ENCODE results near the gene DESI1.
"Not testable (repeated sequence)": the region's sequence is repeated elsewhere in the genome, so short reads cannot be mapped to it uniquely, and the experiment has no call there.

The DESI1 gene

DNA sequence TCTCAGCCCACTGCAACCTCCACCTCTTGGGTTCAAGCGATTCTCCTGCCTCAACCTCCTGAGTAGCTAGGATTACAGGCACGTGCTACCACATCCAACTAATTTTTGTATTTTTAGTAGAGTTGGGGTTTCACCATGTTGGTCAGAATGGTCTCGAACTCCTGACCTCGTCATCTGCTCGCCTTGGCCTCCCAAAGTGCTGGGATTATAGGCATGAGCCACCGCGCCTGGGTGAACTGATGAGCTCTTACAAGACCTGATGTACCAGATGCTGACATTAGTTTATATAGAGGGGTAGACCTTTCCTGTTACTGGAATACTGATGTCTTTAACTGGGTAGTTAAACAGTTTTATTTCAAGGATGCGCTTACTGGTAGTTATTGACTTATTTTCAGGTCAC is 13.8 kb upstream of the DESI1 start:
- DNase-seq (ENCODE audit: low read depth): not testable (repeated sequence)

DNA sequence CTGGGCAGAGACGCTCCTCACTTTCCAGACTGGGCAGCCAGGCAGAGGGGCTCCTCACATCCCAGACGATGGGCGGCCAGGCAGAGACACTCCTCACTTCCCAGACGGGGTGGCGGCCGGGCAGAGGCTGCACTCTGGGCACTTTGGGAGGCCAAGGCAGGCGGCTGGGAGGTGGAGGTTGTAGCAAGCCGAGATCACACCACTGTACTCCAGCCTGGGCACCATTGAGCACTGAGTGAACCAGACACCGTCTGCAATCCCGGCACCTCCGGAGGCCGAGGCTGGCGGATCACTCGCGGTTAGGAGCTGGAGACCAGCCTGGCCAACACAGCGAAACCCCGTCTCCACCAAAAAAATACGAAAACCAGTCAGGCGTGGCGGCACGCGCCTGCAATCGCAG is 10.8 kb upstream of the DESI1 start:
- DNase-seq (ENCODE audit: low read depth): not testable (repeated sequence)

DNA sequence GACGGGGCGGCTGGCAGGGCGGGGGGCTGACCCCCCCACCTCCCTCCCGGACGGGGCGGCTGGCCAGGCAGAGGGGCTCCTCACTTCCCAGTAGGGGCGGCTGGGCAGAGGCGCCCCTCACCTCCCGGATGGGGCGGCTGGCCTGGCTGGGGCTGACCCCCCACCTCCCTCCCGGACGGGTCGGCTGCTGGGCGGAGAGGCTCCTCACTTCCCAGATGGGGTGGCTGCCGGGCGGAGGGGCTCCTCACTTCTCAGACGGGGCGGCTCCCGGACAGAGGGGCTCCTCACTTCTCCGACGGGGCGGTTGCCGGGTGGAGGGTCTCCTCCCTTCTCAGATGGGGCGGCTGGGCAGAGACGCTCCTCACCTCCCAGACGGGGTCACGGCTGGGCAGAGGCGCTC is 10.3 kb upstream of the DESI1 start:
- DNase-seq (ENCODE audit: low read depth): not testable (repeated sequence)

DNA sequence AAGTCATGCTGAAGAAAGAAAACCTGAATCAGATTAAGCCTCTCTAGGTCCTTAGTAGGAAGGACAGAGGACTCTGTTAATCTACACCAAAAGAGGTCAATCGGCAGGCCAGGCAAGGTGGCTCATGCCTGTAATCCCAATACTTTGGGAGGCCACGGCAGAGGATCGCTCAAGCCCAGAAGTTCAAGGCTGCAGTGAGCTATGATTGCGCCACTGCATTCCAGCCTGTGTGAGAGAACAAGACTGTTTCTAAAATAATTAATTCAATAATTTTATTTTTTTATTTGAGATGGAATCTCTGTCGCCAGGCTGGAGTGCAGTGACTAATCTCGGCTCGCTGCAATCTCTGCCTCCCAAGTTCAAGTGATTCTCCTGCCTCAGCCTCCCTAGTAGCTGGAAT is 4.7 kb upstream of the DESI1 start:
- no peak for DNase-seq (ENCODE audit: low read depth)

DNA sequence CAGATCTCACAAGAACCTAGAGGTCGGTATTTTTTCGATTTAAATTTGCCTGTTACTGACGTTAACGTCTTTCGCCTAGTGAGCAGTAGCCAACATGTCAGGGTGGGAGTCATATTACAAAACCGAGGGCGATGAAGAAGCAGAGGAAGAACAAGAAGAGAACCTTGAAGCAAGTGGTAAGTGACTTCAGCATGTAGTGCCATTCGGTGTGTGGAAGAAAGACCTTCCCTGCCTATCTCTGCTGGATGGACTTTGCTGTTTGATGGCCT is 1.0 kb upstream of the DESI1 start:
- no peak for DNase-seq (ENCODE audit: low read depth)

DNA sequence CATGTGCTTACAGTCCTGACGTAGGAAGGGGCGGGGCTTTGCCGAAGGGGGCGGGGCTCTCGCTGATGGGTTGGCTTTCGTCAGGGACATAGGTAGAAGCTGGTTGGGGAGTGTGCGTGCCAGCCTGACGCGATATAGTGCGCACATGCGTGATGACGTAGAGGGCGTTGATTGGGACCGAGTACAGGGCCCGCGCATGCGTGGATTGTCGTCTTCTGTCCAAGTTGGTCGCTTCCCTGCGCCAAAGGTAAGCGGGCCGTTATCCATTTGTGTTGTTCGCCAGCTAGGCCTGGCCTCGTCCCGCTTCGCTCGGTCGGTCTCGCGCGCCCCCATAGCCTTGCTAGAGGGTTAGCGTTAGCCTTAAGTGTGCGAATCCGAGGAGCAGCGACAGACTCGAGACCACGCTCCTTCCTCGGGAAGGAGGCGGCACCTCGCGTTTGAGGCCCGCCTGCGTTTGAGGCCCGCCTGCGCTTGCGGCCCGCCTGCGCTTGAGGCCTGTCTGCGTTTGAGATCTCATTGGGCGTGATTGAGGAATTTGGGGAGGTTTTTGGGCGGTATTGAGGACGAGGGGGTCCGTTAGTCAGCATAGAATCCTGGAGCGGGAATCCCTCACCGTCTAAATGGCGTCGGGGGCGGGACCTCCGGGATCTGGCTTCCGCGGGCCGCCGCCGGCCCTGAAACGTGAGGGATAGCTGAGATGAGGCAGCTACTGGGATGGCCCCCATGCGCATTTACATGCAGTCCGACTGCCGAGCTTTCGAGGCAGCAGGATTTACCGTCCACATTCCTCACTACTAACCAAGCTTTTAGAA is 462 bp upstream of the DESI1 start, which contains the start of gene XRCC6:
XRCC6 (plus strand) TSS at position 197 of the 812 bp plus-strand sequence. CDS start 710 bp downstream, outside the sequence.
- DNase-seq (ENCODE audit: low read depth): peak; percentile 93

DNA sequence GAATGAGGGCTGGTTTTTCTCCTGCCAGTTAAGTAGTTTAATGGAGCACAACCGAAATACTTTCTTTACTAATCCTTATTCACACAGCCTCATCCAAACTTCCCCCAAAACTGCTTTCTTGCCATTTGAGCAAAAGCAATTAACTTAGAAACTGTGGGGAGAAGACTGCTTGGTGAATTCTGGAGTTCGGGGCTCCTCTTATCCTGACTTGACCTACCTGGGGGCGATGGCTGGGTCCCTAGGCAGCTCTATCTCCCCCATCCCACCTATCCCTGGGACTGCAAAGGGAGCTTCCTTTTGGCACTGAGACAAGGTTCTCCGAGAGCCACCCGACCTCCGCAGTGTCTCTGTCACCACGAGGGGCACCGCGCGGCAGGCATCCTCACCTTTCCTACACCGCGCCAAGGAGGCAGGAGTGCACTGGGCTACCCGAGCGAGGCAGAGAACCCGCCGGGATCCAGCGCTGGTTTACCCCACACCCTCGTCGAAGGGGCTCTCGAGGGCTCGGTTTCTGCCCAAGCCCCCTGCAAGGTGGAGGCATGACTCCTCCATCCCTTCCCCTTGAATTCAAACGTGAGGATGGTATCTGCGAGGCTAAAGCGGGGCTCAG is 759 bp downstream of the DESI1 start:
- no peak for DNase-seq (ENCODE audit: low read depth)

DNA sequence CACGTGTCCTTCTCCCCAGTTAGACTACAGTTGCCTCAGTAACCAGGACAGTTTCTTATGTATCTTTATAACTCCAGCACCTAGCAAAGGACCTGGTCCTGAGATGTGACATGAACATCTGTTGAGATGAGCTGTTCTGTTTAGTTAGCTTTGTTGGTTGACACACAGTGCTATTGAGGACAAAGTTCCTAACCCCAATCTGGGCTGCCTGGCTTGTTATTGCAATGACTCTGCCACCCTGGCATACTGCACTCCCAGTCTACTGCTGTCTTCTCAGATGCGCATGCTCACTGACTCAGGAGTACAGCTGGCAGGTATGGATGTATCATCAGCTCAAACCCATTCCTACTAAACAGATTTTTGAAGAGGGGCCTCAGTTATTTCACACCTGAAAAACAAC is 7.4 kb downstream of the DESI1 start:
- DNase-seq (ENCODE audit: low read depth): no peak

DNA sequence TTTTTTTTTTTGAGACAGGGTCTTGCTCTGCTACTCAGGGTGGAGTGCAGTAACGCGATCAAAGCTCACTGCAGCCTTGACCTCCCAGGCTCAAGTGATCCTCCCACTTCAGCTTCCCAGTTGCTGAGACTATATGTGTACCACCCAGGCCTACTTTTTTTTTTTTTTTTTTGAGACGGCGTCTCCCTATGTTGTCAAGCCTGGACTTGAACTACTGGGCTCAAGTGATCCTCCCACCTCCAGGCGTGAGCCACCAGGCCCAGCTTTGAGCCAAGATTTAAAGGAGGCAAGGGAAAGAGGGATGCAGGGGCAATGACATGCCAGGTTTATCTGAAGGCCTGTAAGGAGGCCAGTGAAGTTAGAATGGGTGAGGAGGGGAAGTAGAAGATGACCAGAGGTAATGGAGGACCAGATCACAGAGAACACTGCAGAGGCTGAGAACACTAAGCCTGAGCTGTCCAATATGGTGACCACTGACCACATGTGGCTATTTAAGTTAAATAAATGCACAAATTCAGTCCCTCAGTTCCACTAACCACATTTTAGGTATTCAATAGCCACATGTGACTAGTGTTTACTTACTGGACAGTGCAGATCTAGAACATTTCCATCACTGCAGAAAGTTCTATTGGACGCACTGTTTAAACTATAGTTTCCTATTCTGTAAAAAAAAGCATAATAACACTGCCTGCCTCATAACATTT is 8.1 kb downstream of the DESI1 start:
- DNase-seq (ENCODE audit: low read depth): no peak

DNA sequence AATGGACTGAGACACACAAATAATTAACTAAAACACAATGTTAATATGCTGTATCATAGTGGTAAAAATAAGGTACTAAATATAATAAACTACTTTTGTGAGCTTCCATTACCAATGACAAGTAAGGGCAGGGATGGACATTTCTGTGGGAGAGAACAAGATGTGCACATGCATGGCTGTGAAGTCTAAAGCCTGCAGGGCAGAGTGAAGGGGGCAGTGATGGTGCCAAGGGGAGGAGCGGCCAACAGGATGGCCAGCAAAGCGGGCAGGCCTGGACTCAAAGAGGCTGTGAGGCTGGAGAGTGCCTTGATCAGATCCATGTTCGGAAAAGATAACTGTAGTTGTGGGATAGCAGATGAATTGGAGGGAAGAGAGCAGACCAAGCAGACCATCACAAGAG is 12.5 kb downstream of the DESI1 start:
- DNase-seq (ENCODE audit: low read depth): no peak

DNA sequence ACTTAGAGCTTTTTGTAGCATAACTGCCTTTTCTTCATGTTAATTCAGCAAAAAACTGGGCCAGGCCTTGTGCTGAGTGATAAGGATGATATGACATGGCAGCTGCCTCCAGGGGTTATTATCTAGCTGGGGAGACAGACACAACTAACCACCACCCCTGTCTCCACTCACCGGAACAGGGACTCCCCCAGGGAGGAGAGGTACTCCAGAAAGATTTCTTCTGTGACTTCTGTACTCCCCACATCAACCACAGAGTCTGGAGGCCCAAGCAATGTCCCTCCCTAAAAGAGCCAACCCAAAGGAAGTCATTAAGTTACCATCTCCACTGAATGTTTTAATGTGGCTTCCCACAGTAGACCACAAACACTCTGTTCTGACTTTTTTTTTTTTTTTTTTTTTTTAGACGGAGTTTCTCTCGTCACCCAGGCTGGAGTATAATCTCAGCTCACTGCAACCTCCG is 16.9 kb downstream of the DESI1 start:
- DNase-seq (ENCODE audit: low read depth): no peak

DNA sequence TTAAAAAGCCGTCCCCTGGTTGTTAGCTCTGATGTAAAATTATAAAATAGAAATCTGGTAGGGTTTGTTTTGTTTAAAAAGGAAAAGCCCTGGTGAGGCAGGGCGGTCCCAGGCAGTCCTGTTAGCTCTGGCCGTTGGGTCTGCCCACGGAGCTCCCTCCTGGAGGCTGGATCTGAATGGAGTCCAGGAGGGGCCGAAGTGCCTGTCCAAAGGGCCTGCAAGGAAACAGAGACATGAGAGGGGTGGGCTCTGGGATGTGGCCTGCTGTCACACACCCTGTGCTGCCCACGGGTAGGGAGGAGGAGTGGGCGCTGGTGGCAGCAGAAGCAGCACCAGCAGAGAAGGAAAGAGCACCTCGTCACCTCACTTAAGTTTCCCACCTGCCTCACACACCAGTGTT is 19.9 kb downstream of the DESI1 start:
- DNase-seq (ENCODE audit: low read depth): no peak

DNA sequence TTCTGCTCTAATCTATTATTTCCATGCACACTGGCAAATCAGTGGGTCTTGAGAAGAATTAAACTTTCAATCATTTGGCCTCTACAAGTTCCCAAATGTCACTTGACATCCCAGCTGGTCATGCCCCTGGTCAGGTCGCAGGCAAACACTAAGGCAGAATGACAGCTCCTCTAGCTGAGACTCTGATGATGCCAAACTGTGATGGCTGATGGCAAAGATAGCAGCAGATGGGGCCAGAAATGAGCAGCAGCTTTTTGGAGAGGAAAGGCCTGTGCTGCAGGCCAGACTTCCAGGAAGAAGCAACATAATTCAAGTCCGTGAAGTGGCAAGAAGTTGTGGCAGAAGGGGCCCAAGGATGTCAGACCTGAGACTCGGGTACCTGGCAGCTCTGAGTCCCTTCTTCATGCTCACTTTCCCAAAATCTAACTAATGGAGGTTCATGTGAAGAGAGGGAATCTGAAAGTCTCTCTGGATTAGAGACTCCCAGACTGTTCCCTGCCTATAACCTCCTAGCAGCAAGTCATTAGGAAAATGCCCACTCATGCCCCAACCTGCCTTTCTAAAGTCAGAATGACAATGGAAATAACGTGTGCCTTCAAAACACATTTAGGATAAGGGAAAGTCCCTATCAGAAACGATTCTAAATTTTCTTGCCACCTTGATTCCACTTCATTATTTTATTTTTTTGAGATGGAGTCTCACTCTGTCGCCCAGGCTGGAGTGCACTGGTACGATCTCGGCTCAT is 21.8 kb downstream of the DESI1 start:
- no peak for DNase-seq (ENCODE audit: low read depth)

DNA sequence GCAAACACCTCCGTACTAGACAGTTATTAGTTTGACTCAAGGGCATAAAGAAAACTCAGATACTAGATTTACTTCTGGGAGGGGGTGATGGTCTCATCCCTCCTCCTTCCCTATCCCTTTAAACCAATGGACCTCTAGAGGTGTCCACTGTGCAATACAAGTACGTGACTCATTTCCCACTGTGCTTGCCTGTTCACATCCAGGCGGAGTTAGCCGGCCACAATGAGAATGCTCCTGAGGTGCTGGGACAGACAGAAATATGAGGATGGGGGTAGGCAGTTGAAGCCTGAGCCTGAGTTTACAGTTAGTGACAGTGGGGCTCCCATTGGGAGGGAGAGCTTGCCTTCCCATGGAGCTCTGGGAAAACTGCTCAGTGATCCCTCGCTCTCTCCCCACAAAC is 22.8 kb downstream of the DESI1 start:
- DNase-seq (ENCODE audit: low read depth): no peak

DNA sequence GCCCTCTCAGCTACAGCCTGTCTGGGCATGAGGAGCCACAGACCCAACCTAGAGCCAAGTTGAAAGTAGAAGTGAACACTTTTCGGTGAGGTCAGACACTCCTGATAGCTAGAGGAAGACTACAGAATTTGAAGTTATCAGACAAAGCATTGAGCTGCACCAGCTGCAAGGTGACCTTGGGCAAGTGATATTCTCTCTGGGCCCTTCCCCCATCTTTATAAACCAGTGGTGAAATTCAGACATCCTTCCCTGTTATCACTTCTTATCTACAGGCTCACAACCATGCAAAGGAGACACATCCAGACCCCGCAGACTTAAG is 23.2 kb downstream of the DESI1 start:
- DNase-seq (ENCODE audit: low read depth): no peak

DNA sequence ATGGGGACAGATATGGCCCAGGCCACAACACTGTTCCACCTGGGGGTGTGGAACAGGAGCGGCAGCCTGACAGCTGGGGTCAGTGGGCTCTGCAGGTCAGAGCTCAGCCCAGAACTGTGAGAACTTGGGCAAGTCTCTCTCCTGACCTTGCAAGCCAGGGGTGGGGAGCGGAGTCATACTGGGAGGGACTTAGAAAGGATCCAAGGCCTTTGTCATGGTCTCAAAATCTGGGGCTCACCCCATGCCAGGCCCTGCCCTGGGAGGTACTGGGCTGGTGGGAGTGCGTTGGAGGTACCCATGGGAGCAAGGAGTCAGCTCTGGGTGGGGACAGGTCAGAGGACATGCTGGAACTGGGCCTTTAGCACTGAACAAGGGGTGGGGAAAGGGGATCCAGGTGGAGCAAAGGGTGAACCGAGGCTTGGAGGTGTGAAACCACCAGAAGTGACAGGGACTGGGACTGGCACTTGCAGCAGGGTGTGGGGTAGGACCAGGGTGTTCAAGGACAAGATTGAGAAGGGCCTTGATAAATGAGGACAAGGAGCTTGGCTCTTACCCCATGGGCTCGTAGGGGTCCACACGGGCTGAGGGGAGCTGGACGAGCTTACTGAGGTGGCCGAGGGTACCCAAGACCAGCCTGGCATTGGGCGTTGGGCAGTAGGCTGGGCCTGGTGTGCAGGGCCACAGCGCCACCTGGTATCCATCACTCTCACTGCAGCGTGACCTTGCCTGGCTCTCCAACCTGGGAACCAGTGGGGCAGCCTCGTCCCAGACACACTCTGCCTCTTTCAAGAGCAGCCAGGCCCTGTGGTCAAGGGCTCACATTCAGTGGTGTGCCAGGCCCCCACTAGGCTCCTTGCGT is 23.8 kb downstream of the DESI1 start:
- no peak for DNase-seq (ENCODE audit: low read depth)

DNA sequence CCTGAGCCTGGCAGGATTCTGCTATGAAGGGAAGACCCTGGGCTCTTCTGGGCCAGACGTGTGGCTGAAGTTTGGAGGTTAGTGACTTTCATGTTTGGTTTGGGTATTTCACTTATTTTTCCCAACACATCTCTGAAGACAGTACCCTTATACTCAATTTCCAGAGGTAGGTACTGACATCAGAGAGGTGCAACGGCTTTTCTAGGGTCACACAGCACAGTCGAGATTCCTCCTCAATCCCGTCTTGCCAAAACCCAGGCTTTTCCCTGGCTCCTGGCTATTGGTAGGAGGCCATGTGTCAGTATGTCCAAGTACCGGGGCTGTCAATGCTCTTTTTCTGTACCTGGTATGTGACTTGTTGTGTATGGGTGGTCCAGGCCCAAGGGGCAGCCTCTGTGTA is 25.1 kb downstream of the DESI1 start:
- DNase-seq (ENCODE audit: low read depth): no peak

DNA sequence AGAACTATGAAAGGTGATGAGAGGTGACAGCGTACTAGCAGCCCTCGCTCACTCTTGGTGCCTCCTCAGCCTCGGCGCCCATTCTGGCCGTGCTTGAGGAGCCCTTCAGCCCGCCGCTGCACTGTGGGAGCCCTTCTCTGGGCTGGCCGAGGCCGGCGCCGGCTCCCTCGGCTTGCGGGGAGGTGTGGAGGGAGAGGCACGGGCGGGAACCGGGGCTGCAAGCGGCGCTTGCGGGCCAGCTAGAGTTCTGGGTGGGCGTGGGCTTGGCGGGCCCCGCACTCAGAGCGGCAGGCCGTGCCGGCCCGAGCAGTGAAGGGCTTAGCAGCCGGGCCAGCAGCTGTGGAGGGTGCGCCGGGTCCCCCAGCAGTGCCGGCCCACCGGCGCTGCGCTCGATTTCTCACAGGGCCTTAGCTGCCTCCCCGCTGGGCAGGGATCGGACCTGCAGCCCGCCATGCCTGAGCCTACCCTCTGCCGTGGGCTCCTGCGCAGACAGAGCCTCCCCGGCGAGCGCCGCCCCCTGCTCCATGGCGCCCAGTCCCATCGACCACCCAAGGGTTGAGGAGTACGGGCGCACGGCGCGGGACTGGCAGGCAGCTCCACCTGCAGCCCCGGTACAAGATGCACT is 27.4 kb downstream of the DESI1 start:
- DNase-seq (ENCODE audit: low read depth): not testable (repeated sequence)

DNA sequence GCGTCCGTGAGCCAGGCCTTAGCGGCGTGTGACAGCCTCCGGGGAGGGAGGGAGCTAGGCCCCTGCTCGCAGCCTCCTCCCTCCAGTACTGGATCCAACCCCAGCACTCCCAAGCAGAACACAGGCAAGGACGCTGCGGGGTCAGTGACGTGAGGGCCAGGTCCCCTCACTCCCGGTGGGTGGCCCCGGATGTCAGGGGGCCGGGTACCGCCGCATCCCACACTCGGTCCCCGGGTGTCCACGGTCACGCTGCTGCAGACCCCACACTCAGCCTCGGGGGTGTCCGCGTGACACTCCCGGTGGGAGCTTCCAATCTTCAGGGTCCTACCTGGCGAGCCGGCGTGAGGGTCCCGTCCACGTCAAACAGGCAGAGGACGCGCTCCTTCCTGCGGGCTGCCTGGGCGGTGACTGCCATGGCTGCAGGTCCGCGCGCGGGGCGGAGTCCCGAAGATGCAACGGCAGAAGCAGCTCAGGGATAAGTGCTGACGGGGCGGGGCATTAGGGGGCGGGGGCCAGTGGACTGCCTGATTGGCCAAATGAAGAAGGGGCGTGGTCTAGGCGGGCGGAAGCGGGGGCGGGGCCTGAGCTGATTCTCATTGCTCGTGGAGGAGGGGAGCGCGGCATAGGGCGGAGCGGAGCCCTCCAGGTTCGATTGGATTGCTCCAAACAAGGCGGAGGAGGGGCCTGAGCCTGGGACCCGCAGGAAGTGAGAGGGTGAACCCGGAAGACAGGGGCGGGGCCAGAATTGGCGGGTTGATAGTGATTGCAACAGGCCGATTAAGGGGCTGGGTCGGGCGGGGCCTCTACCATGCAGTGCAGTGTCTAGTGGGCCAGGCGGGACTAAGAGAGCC is 31.2 kb downstream of the DESI1 start, which contains the start of gene PMM1:
PMM1 (minus strand) TSS at position 450 of the 851 bp plus-strand sequence; CDS start at position 415, 35 bp downstream.
- peak; percentile 95 for DNase-seq (ENCODE audit: low read depth)

DNA sequence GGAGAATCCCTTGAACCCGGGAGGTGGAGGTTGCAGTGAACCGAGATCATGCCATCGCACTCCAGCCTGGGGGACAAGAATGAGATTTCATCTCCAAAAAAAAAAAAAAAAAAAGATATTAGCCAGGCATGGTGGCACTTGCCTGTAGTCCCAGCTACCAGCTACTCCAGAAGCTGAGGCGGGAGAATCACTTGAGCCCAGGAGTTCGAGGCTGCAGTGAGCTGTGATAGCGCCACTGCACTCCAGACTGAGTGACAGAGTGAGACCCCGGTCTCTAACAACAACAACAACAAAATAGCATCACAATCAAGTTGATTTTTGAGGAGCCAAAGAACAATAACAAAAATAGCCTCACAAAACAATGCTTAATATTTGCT is 33.5 kb downstream of the DESI1 start:
- no peak for DNase-seq (ENCODE audit: low read depth)
